Measurements from ENCODE around the gene THBS3.
A peak's percentile ranks its signal among the peaks of the same experiment; 100 is the strongest.
"Not testable (repeated sequence)": the region's sequence is repeated elsewhere in the genome, so short reads cannot be mapped to it uniquely, and the experiment has no call there.

THBS3 gene

GRCh38 chr1:155167166-155168104 is 40.3 kb downstream of the THBS3 start:
- no peaks in the 10 kb centered on the region for H3K27me3 ChIP-seq (ENCODE audit: control insufficient read depth, insufficient read depth, low read length, poor library complexity, severe bottlenecking)
- H3K4me1 ChIP-seq (ENCODE audit: control insufficient read depth, insufficient read depth, low read length) = peaks cover 17% of the 10 kb centered on the region
- WGBS, 2 experiments = 13 to 14% methylated on average over 26 to 28 of the region's 28 CpGs
- no peaks in the 10 kb centered on the region for H3K36me3 ChIP-seq (ENCODE audit: control insufficient read depth, insufficient read depth, low read length)
- no peaks in the 10 kb centered on the region for H3K9me3 ChIP-seq (ENCODE audit: control insufficient read depth, low read length)
- H3K4me3 ChIP-seq (ENCODE audit: insufficient read depth, low read depth, low read length) = peak overlapping the region; percentile 33
- H3K27ac ChIP-seq (ENCODE audit: insufficient read depth, low read depth, low read length, poor library complexity, severe bottlenecking) = peak overlapping the region; percentile 50

- peak overlapping the region; percentile 10 for H3K4me3 ChIP-seq (ENCODE audit: insufficient read depth, low read depth, low read length)
- H3K9me3 ChIP-seq (ENCODE audit: control insufficient read depth, low read length) = no peaks in the 10 kb centered on the region
- peaks cover 12% of the 10 kb centered on the region for H3K4me1 ChIP-seq (ENCODE audit: control insufficient read depth, insufficient read depth, low read length)
- 62 to 69% methylated on average over 27 of the region's 27 CpGs for WGBS, 2 experiments
- H3K27me3 ChIP-seq (ENCODE audit: control insufficient read depth, insufficient read depth, low read length, poor library complexity, severe bottlenecking) = no peaks in the 10 kb centered on the region
- H3K36me3 ChIP-seq (ENCODE audit: control insufficient read depth, insufficient read depth, low read length) = no peaks in the 10 kb centered on the region
- peak overlapping the region; percentile 44 for H3K27ac ChIP-seq (ENCODE audit: insufficient read depth, low read depth, low read length, poor library complexity, severe bottlenecking)
Observed at GRCh38 chr1:155166471-155167165, 41.1 kb downstream of the THBS3 start.

GRCh38 chr1:155166051-155166470 is 41.6 kb downstream of the THBS3 start:
- H3K4me1 ChIP-seq (ENCODE audit: control insufficient read depth, insufficient read depth, low read length) = peaks cover 12% of the 10 kb centered on the region
- H3K4me3 ChIP-seq (ENCODE audit: insufficient read depth, low read depth, low read length) = no peak overlapping the region
- WGBS, 2 experiments = 49 to 62% methylated on average over 8 of the region's 8 CpGs
- no peaks in the 10 kb centered on the region for H3K27me3 ChIP-seq (ENCODE audit: control insufficient read depth, insufficient read depth, low read length, poor library complexity, severe bottlenecking)
- no peaks in the 10 kb centered on the region for H3K9me3 ChIP-seq (ENCODE audit: control insufficient read depth, low read length)
- peak overlapping the region; percentile 44 for H3K27ac ChIP-seq (ENCODE audit: insufficient read depth, low read depth, low read length, poor library complexity, severe bottlenecking)
- no peaks in the 10 kb centered on the region for H3K36me3 ChIP-seq (ENCODE audit: control insufficient read depth, insufficient read depth, low read length)

GRCh38 chr1:155164625-155165024 is 43.1 kb downstream of the THBS3 start:
- H3K9me3 ChIP-seq (ENCODE audit: control insufficient read depth, low read length); H3K27me3 ChIP-seq (ENCODE audit: control insufficient read depth, insufficient read depth, low read length, poor library complexity, severe bottlenecking); H3K36me3 ChIP-seq (ENCODE audit: control insufficient read depth, insufficient read depth, low read length); H3K4me3 ChIP-seq (ENCODE audit: insufficient read depth, low read depth, low read length); H3K27ac ChIP-seq (ENCODE audit: insufficient read depth, low read depth, low read length, poor library complexity, severe bottlenecking): not testable (repeated sequence)
- peaks cover 12% of the 10 kb centered on the region for H3K4me1 ChIP-seq (ENCODE audit: control insufficient read depth, insufficient read depth, low read length)
- WGBS, 2 experiments = 87 to 95% methylated on average over 11 of the region's 11 CpGs

- peaks cover 12% of the 10 kb centered on the region for H3K4me1 ChIP-seq (ENCODE audit: control insufficient read depth, insufficient read depth, low read length)
- not testable (repeated sequence) for H3K36me3 ChIP-seq (ENCODE audit: control insufficient read depth, insufficient read depth, low read length); H3K4me3 ChIP-seq (ENCODE audit: insufficient read depth, low read depth, low read length); H3K9me3 ChIP-seq (ENCODE audit: control insufficient read depth, low read length); H3K27me3 ChIP-seq (ENCODE audit: control insufficient read depth, insufficient read depth, low read length, poor library complexity, severe bottlenecking); H3K27ac ChIP-seq (ENCODE audit: insufficient read depth, low read depth, low read length, poor library complexity, severe bottlenecking)
- 93 to 95% methylated on average over 3 to 4 of the region's 4 CpGs for WGBS, 2 experiments
Observed at GRCh38 chr1:155163785-155164184, 43.9 kb downstream of the THBS3 start.

GRCh38 chr1:155162631-155163030 is 45.1 kb downstream of the THBS3 start:
- H3K4me1 ChIP-seq (ENCODE audit: control insufficient read depth, insufficient read depth, low read length) = peaks cover 12% of the 10 kb centered on the region
- not testable (repeated sequence) for H3K27ac ChIP-seq (ENCODE audit: insufficient read depth, low read depth, low read length, poor library complexity, severe bottlenecking); H3K9me3 ChIP-seq (ENCODE audit: control insufficient read depth, low read length); H3K36me3 ChIP-seq (ENCODE audit: control insufficient read depth, insufficient read depth, low read length); H3K27me3 ChIP-seq (ENCODE audit: control insufficient read depth, insufficient read depth, low read length, poor library complexity, severe bottlenecking); H3K4me3 ChIP-seq (ENCODE audit: insufficient read depth, low read depth, low read length)
- WGBS, 2 experiments = 93 to 96% methylated on average over 6 of the region's 6 CpGs

- Histone ChIP-seq H3K36me3 (ENCODE audit: control insufficient read depth, insufficient read depth, low read length) (no peaks in the 10 kb centered on the region), H3K27ac (ENCODE audit: insufficient read depth, low read depth, low read length, poor library complexity, severe bottlenecking) (no peak overlapping the region), H3K4me3 (ENCODE audit: insufficient read depth, low read depth, low read length) (no peak overlapping the region), H3K27me3 (ENCODE audit: control insufficient read depth, insufficient read depth, low read length, poor library complexity, severe bottlenecking) (no peaks in the 10 kb centered on the region), H3K4me1 (ENCODE audit: control insufficient read depth, insufficient read depth, low read length) (no peaks in the 10 kb centered on the region), H3K9me3 (ENCODE audit: control insufficient read depth, low read length) (no peaks in the 10 kb centered on the region)
- 92% methylated on average over 8 of the region's 8 CpGs for WGBS, 2 experiments
Observed at GRCh38 chr1:155160128-155160527, 47.6 kb downstream of the THBS3 start.

GRCh38 chr1:155158991-155159390 is 48.7 kb downstream of the THBS3 start:
- 85 to 92% methylated on average over 1 of the region's 1 CpG for WGBS, 2 experiments
- no peak overlapping the region for H3K27ac ChIP-seq (ENCODE audit: insufficient read depth, low read depth, low read length, poor library complexity, severe bottlenecking)
- H3K4me1 ChIP-seq (ENCODE audit: control insufficient read depth, insufficient read depth, low read length) = no peaks in the 10 kb centered on the region
- H3K4me3 ChIP-seq (ENCODE audit: insufficient read depth, low read depth, low read length) = no peak overlapping the region
- no peaks in the 10 kb centered on the region for H3K36me3 ChIP-seq (ENCODE audit: control insufficient read depth, insufficient read depth, low read length)
- no peaks in the 10 kb centered on the region for H3K27me3 ChIP-seq (ENCODE audit: control insufficient read depth, insufficient read depth, low read length, poor library complexity, severe bottlenecking)
- no peaks in the 10 kb centered on the region for H3K9me3 ChIP-seq (ENCODE audit: control insufficient read depth, low read length)

GRCh38 chr1:155155996-155156643 is 51.6 kb downstream of the THBS3 start:
- H3K9me3 ChIP-seq (ENCODE audit: control insufficient read depth, low read length); H3K4me3 ChIP-seq (ENCODE audit: insufficient read depth, low read depth, low read length); H3K36me3 ChIP-seq (ENCODE audit: control insufficient read depth, insufficient read depth, low read length); H3K4me1 ChIP-seq (ENCODE audit: control insufficient read depth, insufficient read depth, low read length); H3K27me3 ChIP-seq (ENCODE audit: control insufficient read depth, insufficient read depth, low read length, poor library complexity, severe bottlenecking); H3K27ac ChIP-seq (ENCODE audit: insufficient read depth, low read depth, low read length, poor library complexity, severe bottlenecking): not testable (repeated sequence)
- WGBS, 2 experiments = 50 to 77% methylated on average over 3 of the region's 3 CpGs
